GM13976 (cell line): ENCODE measurements around the gene ABCC6.

Source experiments
- DNase-seq: peaks from one replicate; pipeline ENCODE4 v3.0.0; 2012; ENCODE audit warnings: low spot score
- in situ Hi-C: fragments of 300-500 bp; cut with MboI; formaldehyde crosslinking; loops from one replicate; pipeline ENCODE4 v1.12.0; 2022; ENCODE audit warnings: low sequenced_read_pairs, mixed read lengths, inconsistent platforms; ENCODE audit not compliant: unreplicated experiment
- TF ChIP-seq, protein P1 (sequence below): IDR thresholded peaks from 2 replicates; pipeline ENCODE4 v1.5.1; 2012; ENCODE audit warnings: borderline replicate concordance, mild to moderate bottlenecking; ENCODE audit not compliant: insufficient read depth; ENCODE audit errors: extremely low read depth, missing control alignments, control extremely low read depth

The ABCC6 gene

DNA sequence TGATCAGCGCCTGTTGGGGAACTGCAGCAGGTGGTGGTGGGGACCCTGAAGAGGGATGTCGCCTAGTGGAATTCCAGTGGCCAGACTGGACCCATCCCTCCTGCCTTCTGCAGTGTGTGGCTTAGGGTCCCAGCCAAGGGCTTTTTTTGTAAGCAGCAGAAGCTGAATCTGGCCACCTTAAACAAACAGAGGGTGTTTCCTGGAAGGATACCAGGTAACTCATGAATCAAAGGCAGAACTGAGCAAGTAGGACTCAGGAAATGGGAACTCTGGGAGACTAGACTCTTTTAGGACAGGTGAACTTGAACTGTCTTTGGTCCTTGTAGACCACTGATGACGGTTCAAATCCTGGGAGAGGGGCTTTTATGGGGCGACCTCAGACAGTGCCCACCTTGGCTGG lies 124.0 kb downstream of the ABCC6 start:
- no peak for DNase-seq
- in situ Hi-C loops, result no loop called here
- TF ChIP-seq, protein P1, sequence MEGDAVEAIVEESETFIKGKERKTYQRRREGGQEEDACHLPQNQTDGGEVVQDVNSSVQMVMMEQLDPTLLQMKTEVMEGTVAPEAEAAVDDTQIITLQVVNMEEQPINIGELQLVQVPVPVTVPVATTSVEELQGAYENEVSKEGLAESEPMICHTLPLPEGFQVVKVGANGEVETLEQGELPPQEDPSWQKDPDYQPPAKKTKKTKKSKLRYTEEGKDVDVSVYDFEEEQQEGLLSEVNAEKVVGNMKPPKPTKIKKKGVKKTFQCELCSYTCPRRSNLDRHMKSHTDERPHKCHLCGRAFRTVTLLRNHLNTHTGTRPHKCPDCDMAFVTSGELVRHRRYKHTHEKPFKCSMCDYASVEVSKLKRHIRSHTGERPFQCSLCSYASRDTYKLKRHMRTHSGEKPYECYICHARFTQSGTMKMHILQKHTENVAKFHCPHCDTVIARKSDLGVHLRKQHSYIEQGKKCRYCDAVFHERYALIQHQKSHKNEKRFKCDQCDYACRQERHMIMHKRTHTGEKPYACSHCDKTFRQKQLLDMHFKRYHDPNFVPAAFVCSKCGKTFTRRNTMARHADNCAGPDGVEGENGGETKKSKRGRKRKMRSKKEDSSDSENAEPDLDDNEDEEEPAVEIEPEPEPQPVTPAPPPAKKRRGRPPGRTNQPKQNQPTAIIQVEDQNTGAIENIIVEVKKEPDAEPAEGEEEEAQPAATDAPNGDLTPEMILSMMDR, result no peak
